Activated T-cell treated with anti-CD3 and anti-CD28 coated beads for 4 hours (primary cell): ENCODE data around the gene TYK2.

Experiments
- DNase-seq: peaks from one replicate; pipeline ENCODE4 v3.0.0-alpha.2; 2020

TYK2 gene

DNA sequence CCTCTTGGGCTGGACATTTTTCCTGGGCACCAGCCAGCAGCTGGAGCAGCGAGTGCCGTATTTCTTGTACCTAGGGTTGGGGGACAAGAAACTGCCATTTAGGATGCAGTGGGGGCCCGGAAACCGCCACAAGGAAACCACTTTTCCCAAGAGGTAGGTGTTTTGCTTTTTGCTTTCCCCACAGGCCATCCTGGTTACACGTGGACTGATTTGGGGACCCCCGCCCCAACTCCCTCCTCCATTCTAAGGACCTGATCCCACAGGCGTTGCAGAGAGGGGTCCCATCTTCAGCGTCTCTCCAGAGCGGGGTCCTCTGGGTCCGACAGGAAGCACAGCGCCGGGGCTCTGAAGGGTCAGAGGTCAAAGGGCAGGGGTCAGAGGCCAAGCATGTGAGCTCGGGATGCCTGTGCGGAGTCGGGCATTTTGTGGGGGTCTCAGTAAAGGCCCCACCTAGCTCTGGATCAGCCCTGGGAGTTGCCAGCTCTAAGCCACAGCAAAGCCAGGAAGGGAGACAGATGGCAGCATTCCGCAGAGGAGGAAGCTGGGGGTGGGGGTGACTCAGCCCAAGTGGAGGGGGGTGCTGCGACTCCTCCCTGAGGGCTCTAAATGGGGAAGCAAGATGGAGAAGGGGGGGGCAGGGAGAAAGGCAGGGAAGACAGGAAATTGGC lies 75.1 kb downstream of the TYK2 start:
- DNase-seq = no peak
